ENCODE results near the gene KCNJ2.

KCNJ2 gene

GRCh38 chr17:70168977-70169708, at the start of gene KCNJ2:
Gene KCNJ2 (plus strand): TSS chr17:70169532. CDS start chr17:70175040, 5,508 bp downstream.
- DNase-seq (ENCODE audit: low spot score), result peak; percentile 95

DNA sequence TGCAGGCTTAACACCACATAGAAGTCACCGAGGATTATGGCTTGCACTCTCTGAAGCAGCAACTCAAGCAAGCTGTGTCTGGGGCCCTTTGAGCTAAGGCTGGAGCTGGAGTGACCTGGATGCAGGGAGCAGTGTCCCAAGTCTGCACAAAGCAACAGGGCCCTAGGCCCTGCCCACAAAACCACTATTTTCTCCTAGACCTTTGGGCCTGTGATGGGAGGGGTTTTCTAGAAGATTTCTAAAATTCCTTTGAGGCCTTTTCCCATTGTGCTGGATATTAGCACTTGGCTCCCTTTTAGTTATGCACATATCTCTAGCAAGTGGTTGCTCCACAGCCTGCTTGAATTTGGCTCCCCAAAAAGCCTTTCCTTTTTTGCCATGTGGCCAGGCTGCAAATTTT, 49.8 kb upstream of the KCNJ2 start:
- DNase-seq (ENCODE audit: low spot score), result no peak

DNA sequence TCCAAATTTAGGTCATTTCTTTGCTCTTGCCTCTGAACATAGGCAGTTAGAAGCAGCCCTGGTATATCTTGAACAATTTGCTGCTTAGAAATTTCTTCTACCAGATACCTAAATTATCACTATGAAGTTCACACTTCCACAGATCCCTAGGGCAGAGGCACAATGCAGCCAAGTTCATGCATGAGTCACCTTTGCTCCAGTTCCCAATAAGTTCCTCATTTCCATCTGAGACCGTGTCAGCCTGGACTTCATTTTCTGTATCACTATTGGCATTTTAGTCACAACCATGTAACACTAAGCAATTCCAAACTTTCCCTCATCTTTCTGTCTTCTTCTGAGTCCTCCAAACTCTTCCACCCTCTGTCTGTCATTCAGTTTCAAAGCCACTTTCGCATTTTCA, 49.3 kb upstream of the KCNJ2 start:
- no peak for DNase-seq (ENCODE audit: low spot score)

DNA sequence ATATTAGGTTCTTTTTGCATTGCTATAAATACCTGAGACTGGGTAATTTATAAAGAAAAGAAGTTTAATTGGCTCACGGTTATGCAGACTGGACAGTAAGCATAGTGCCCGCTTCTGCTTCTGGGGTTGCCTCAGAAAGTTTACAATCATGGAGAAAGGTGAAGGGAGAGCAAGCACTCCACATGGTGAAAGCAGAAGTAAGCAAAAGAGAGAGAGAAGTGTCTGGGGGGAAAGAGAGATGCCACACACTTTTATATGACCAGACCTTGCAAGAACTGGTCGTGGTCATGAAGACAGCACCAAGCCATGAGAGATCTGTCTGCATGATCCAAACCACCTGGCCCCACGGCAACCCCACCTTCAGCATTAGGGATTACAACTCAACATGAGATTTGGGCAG, 48.9 kb upstream of the KCNJ2 start:
- DNase-seq (ENCODE audit: low spot score), result no peak

DNA sequence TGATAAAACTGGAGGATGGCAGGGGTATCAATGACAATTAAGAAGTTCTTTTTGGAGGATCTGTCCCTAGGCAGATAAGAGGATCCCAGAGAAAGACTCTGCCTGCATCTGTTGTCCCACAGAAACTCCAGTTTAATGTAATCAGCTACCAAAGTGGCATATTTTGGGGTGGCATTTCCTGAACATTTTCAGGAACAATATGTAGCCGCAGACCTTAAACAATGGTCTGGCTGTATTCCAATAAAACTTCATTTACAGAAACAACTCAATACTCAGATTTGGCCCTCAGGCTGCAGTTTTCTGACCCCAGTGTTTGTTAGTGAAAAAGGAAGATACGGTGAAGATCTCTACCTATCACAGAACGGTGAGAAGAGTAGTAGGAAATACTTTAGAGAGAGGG, 48.2 kb upstream of the KCNJ2 start:
- no peak for DNase-seq (ENCODE audit: low spot score)

GRCh38 chr17:70123193-70123592, 46.1 kb upstream of the KCNJ2 start:
- DNase-seq (ENCODE audit: low spot score), result no peak

DNA sequence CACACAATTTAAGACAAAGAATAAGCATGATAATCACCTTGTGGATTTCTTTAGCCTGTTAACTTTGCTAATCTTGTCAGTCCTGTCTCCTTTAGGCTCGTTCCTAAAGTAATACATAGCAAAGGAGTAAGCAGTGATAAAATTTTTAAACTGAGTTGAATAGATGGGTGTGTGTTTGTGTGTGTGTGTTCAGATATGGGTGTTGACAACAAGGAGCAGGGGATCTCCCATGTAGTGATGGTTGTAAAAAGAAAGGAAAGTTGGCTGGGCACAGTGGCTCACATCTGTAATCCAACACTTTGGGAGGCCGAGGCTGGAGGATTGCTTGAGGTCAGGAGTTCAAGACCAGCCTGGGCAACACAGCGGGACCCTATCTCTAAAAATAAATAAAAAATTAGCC, 44.6 kb upstream of the KCNJ2 start:
- no peak for DNase-seq (ENCODE audit: low spot score)

- DNase-seq (ENCODE audit: low spot score), result no peak
These were observed 42.0 kb upstream of the KCNJ2 start for GRCh38 chr17:70127221-70127873.

GRCh38 chr17:70128727-70129238, 40.5 kb upstream of the KCNJ2 start:
- DNase-seq (ENCODE audit: low spot score), result no peak

- DNase-seq (ENCODE audit: low spot score), result no peak
These were observed 39.0 kb upstream of the KCNJ2 start for GRCh38 chr17:70130289-70130688.

DNA sequence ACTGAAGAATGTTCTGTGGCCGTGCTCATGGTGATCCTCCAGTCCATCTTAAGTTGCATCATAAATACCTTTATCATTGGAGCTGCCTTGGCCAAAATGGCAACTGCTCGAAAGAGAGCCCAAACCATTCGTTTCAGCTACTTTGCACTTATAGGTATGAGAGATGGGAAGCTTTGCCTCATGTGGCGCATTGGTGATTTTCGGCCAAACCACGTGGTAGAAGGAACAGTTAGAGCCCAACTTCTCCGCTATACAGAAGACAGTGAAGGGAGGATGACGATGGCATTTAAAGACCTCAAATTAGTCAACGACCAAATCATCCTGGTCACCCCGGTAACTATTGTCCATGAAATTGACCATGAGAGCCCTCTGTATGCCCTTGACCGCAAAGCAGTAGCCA, 36.8 kb upstream of the KCNJ2 start:
- no peak for DNase-seq (ENCODE audit: low spot score)

DNA sequence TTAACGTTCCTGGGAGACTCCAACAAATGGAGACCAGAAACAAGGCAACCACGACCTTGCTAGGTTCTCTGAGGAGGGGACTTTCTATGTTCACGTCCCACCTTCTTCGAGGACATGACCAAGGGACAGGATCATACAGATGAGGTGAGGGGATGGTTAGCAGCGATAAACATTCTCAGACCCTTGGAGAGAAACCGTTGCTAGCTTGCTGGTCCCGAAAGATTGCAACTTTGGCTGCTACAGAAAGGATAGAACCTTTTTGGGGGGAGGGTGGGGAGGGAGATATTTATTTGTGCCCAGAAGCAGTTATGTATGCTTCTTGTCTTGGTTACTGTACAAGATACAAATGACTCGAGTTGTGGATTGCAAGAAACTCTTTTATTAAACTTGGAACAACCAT, 35.3 kb upstream of the KCNJ2 start:
- DNase-seq (ENCODE audit: low spot score), result no peak

DNA sequence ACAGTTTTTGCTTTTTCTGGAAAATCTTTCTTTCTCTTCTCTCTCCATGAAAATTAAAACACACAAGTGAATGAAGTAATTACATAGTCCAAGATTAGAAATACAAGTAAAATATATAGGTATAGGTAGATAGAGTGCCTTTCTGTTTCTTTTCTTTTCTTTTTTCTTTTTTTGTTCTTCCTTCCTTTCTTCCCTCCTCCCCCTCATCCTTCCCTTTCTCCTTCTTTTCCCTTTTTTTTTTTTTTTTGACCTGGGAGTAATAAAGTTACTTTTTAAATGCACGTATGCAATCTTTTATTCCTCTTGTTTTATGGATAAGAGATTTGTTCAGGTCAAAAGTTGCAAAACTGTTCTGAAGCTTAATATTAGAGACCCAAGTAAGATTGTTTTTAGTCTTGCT, 34.6 kb upstream of the KCNJ2 start:
- DNase-seq (ENCODE audit: low spot score), result no peak

- no peak for DNase-seq (ENCODE audit: low spot score)
These were observed 33.2 kb upstream of the KCNJ2 start for GRCh38 chr17:70136131-70136530.

DNA sequence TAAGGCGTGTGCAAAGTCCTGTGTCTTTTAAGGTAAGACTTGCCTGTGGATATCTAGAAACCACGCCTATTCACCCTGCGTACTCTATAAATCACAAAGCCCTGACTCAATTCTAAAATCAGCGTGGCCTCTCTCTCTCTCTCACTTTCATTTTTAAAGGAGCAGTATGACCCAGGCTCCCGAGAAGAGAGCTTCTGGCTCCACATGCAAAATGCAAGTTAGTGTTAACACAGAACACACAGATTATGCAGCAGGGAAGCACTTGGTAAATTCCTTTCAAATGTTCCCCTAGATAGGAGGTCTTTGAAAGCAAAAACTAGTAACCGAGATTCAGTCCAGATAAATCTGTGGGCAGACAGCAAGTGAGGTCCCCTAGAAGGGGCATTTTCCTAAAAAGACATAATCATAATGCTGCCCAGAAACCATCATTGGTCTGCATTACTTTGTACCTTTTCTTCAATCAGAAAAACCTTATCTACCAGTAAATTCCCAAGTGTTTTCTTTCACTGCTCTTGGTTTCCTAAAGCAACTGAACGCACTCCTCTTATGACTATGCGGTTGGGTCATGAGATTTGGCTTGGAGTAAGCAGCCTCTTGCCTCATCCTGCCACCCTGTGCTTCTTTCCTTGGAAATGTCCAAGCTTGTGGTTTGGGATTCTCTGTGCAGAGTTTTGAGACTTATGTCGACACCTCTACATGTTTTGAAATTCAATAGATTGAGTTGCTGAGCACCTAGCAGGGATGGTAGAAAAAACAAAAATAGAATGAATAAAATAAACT, 31.7 kb upstream of the KCNJ2 start:
- peak; percentile 75 for DNase-seq (ENCODE audit: low spot score)

DNA sequence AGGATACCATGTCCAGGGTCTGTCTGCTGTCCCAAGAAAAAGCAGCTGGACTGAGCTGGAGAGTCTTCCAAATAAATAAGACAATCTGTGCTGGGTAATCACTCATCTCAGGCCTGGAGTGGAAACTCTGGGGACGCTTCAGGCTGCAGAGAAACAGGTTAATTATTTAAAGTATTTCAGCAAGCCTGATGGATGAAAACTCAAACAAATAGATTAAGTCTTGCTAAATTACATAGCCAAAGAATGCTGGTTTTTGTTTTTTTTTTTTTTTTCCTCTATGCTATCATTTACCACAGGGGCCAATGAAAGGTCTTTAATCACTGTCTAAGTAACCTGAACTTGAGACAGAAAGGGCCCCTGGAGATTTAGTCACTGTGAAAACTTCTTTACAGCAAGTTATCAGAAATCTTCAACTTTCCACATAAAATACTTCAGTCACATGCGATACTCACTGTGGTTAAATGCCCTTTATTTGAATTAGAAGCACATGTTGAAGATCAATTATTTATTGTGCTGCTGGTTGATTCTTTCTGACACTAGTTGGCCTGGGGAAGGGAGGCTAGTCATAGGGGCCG, 31.0 kb upstream of the KCNJ2 start:
- DNase-seq (ENCODE audit: low spot score), result peak; percentile 40

DNA sequence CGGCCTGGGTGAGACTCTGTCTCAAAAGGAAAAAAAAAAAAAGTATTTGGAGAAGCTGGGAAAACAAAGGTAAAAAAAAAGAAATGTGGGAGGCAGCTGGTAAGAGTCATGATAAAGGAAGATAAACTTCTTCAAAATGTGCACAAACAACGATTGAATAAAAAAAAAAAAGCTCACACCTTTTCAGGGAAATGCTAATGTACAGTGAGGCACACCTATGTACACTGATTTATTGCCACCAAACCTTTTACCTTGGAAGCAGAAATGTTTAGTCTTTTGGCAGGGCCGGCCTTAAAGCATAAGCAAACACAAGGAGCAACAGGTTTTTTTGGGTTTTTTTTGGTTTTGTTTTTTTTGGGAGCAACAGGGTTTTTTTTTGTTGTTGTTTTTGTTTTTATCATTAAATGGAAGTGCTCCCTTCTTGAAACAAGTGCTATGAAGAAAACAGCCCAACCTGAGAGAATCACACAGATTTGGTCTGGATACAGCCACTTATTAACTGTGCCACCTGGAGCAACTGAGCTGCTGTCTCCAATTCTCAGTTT, 29.8 kb upstream of the KCNJ2 start:
- no peak for DNase-seq (ENCODE audit: low spot score)

DNA sequence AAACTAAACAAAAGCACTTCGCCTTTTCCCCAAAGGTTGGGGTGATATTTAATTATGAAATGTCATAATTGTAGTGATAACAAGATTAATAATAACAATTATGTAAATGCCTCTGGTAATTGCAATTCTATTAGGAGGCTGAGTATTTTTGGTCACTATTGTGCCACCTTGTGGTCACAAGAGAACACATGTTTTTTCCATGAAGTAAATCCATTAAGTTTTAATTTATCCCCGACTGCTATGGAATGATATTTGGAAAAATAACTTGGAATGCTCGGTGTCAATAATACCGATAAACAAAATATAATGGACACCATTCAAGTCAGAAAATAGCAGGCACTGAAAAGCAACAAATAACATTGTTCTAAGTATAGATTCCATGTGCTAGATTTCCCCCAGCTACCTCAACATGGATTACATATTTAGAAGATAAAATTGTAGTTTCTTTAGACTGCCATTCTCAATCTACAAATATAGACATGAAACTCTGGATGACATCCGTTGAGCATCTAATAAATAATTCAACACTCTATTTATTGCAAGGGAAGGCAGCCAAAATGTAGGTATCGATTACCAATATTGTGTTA, 25.0 kb upstream of the KCNJ2 start:
- DNase-seq (ENCODE audit: low spot score), result no peak

DNA sequence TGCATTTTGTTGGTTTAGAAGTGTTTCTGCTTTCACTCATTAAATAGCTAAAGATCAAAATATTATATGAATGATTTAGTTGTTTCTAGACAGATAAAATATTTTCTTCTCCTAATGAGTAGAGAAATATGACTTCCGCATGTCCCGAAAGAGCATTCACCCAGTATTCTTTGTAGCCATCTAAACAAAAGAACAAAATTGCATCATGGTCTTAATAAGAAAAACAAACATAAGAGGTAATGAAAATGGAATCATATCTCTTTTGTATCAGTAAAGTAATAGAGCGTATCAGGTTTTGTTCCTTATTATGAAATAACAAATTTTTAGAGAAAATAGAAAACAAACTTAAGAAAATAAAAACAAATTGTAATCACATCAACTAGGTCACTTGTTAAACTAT, 16.1 kb upstream of the KCNJ2 start:
- DNase-seq (ENCODE audit: low spot score), result no peak

- no peak for DNase-seq (ENCODE audit: low spot score)
These were observed 12.2 kb upstream of the KCNJ2 start for GRCh38 chr17:70157151-70157550.

DNA sequence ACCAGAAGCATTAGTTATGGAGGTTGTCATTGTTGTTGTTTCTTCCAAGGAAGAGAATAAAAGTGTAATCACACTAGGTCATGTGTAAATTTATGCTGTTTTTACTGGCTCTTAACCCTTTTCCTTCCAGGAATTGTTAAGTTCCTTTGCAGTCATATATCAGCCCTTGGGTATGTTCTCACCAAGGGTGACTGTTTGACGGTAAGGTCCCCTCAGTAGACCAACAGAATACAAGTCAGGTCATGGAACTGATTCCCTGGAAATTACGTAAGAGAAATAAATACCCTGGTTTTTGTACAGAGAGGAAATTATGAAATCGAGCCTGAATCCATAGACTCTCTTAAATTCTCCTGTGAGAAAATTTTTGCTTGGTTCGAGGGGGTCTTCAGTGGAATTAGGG, 11.2 kb upstream of the KCNJ2 start:
- no peak for DNase-seq (ENCODE audit: low spot score)

DNA sequence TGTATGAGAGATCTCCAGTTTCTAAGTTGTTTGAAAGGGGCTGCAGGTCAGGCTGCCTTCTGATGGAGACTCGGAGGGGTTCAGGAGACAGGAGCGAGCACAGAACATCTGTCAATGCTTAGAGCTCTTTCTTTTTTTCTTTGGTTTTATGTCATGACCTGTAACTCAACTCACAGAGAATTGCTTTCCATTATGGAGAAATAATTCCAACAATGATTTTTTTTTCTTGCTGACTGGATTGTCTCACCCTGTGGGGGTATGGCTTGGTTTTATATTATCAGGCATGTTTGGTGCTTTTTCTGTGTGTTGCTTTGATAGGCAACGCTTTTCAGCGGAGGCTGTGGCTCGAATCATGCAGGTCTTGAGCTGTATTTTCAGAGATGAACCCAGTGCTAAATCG, 10.7 kb upstream of the KCNJ2 start:
- DNase-seq (ENCODE audit: low spot score), result no peak

All from AG08396 (cell line).